ENCODE results near the gene CHN2.

CHN2 gene

GRCh38 chr7:29306319-29306991 lies 111.9 kb downstream of the CHN2 start:
- no peak overlapping the region for H3K4me3 ChIP-seq (ENCODE audit: low read length)
- H3K27me3 ChIP-seq (ENCODE audit: insufficient read depth, low read length), result no peaks in the 10 kb centered on the region
- H3K9ac ChIP-seq (ENCODE audit: low read depth, low read length), result no peak overlapping the region
- H3K9me3 ChIP-seq (ENCODE audit: insufficient read depth, low read depth, low read length), result no peaks in the 10 kb centered on the region
- H3K4me1 ChIP-seq (ENCODE audit: insufficient read depth, low read length), result peaks cover 23% of the 10 kb centered on the region; the same call in 1 of the 2 replicates
- no peak overlapping the region for H3K27ac ChIP-seq (ENCODE audit: low read length)
- H3K36me3 ChIP-seq (ENCODE audit: insufficient read depth, low read depth, low read length), result no peaks in the 10 kb centered on the region

DNA sequence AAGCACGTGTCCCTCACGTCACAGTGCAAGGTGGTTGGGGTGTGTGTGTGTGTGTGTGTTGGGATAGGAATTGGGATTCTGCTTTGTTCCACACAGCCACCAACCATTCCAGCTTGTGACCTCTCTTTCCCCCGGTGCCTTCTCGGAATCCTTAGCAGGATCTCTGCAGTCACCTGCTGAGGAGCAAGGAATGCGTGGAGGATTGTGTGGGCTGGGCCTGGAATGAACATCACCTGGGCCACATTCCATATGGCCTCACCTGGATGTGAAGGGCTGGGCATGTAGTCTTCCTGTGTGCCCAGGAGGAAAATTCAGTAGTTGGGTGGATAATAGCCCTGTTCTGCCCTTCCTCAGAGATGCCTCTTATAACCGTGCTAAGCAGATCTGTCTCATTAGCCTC lies 113.8 kb downstream of the CHN2 start:
- Histone ChIP-seq H3K4me3 (ENCODE audit: low read length) (no peak overlapping the region), H3K9ac (ENCODE audit: low read depth, low read length) (no peak overlapping the region), H3K27ac (ENCODE audit: low read length) (no peak overlapping the region), H3K27me3 (ENCODE audit: insufficient read depth, low read length) (no peaks in the 10 kb centered on the region), H3K36me3 (ENCODE audit: insufficient read depth, low read depth, low read length) (no peaks in the 10 kb centered on the region), H3K4me1 (ENCODE audit: insufficient read depth, low read length) (peaks cover 23% of the 10 kb centered on the region; the same call in 1 of the 2 replicates), H3K9me3 (ENCODE audit: insufficient read depth, low read depth, low read length) (no peaks in the 10 kb centered on the region)

- no peak overlapping the region for H3K4me3 ChIP-seq (ENCODE audit: low read length)
- no peaks in the 10 kb centered on the region for H3K36me3 ChIP-seq (ENCODE audit: insufficient read depth, low read depth, low read length)
- H3K9me3 ChIP-seq (ENCODE audit: insufficient read depth, low read depth, low read length), result no peaks in the 10 kb centered on the region
- no peak overlapping the region for H3K9ac ChIP-seq (ENCODE audit: low read depth, low read length)
- no peaks in the 10 kb centered on the region for H3K27me3 ChIP-seq (ENCODE audit: insufficient read depth, low read length)
- peaks cover 23% of the 10 kb centered on the region; the same call in 1 of the 2 replicates for H3K4me1 ChIP-seq (ENCODE audit: insufficient read depth, low read length)
- H3K27ac ChIP-seq (ENCODE audit: low read length), result no peak overlapping the region
Measured at GRCh38 chr7:29309041-29309854, 114.7 kb downstream of the CHN2 start.

GRCh38 chr7:29310625-29311024 lies 116.0 kb downstream of the CHN2 start:
- Histone ChIP-seq H3K9me3 (ENCODE audit: insufficient read depth, low read depth, low read length) (no peaks in the 10 kb centered on the region), H3K27ac (ENCODE audit: low read length) (no peak overlapping the region), H3K4me1 (ENCODE audit: insufficient read depth, low read length) (peaks cover 14% of the 10 kb centered on the region; the same call in 1 of the 2 replicates), H3K27me3 (ENCODE audit: insufficient read depth, low read length) (no peaks in the 10 kb centered on the region), H3K36me3 (ENCODE audit: insufficient read depth, low read depth, low read length) (no peaks in the 10 kb centered on the region), H3K4me3 (ENCODE audit: low read length) (no peak overlapping the region), H3K9ac (ENCODE audit: low read depth, low read length) (no peak overlapping the region)

DNA sequence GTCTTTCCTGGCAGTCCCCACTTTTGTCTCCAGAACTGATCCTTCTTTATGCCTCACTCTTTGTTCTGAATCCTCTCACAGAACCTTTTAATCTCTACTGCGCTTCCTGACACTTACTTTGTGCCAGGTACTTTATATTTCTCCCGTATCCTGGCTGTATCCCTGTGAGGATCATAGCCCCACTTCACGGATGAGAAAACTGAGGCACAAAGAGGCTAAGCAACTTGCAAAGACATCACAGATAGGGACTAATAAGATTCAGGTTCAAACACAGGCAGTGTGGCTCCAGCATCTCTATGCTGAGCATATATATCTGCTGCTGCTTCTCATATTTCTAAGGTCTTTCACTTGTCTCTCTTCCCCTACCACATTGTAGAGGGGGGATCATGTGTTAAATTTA lies 116.7 kb downstream of the CHN2 start:
- no peak overlapping the region for H3K4me3 ChIP-seq (ENCODE audit: low read length)
- peaks cover 8% of the 10 kb centered on the region; the same call in 1 of the 2 replicates for H3K4me1 ChIP-seq (ENCODE audit: insufficient read depth, low read length)
- no peaks in the 10 kb centered on the region for H3K9me3 ChIP-seq (ENCODE audit: insufficient read depth, low read depth, low read length)
- no peaks in the 10 kb centered on the region for H3K36me3 ChIP-seq (ENCODE audit: insufficient read depth, low read depth, low read length)
- no peak overlapping the region for H3K9ac ChIP-seq (ENCODE audit: low read depth, low read length)
- no peaks in the 10 kb centered on the region for H3K27me3 ChIP-seq (ENCODE audit: insufficient read depth, low read length)
- H3K27ac ChIP-seq (ENCODE audit: low read length), result no peak overlapping the region

DNA sequence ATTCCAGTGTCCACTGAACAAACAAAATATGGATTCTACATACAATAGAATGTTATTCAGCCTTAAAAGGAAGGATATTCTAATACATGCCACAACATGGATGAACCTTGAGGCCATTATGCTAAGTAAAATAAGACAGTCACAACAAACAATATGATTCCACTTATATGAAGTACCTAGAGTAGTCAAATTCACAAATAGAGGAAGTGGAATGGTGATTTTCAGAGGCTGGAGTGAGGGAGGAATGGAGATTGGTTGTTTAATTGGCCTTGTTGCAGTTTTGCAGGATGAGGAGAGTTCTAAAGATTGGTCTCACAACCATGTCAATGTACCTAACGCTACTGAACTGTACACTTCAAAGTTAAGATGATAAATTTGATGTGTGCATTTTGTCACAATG lies 119.6 kb downstream of the CHN2 start:
- Histone ChIP-seq H3K27ac (ENCODE audit: low read length) (no peak overlapping the region), H3K36me3 (ENCODE audit: insufficient read depth, low read depth, low read length) (no peaks in the 10 kb centered on the region), H3K27me3 (ENCODE audit: insufficient read depth, low read length) (no peaks in the 10 kb centered on the region), H3K4me1 (ENCODE audit: insufficient read depth, low read length) (no peaks in the 10 kb centered on the region; the same call in 1 of the 2 replicates), H3K9ac (ENCODE audit: low read depth, low read length) (no peak overlapping the region), H3K9me3 (ENCODE audit: insufficient read depth, low read depth, low read length) (no peaks in the 10 kb centered on the region), H3K4me3 (ENCODE audit: low read length) (no peak overlapping the region)

- H3K4me1 ChIP-seq (ENCODE audit: insufficient read depth, low read length), result peaks cover 9% of the 10 kb centered on the region; the same call in 1 of the 2 replicates
- no peak overlapping the region for H3K27ac ChIP-seq (ENCODE audit: low read length)
- no peaks in the 10 kb centered on the region for H3K27me3 ChIP-seq (ENCODE audit: insufficient read depth, low read length)
- H3K36me3 ChIP-seq (ENCODE audit: insufficient read depth, low read depth, low read length), result no peaks in the 10 kb centered on the region
- no peak overlapping the region for H3K4me3 ChIP-seq (ENCODE audit: low read length)
- no peaks in the 10 kb centered on the region for H3K9me3 ChIP-seq (ENCODE audit: insufficient read depth, low read depth, low read length)
- H3K9ac ChIP-seq (ENCODE audit: low read depth, low read length), result no peak overlapping the region
Measured at GRCh38 chr7:29315122-29315891, 120.7 kb downstream of the CHN2 start.

GRCh38 chr7:29315892-29316270 lies 121.3 kb downstream of the CHN2 start:
- no peaks in the 10 kb centered on the region for H3K27me3 ChIP-seq (ENCODE audit: insufficient read depth, low read length)
- no peaks in the 10 kb centered on the region for H3K9me3 ChIP-seq (ENCODE audit: insufficient read depth, low read depth, low read length)
- H3K4me1 ChIP-seq (ENCODE audit: insufficient read depth, low read length), result peaks cover 13% of the 10 kb centered on the region; the same call in 1 of the 2 replicates
- no peak overlapping the region for H3K4me3 ChIP-seq (ENCODE audit: low read length)
- no peaks in the 10 kb centered on the region for H3K36me3 ChIP-seq (ENCODE audit: insufficient read depth, low read depth, low read length)
- no peak overlapping the region for H3K27ac ChIP-seq (ENCODE audit: low read length)
- H3K9ac ChIP-seq (ENCODE audit: low read depth, low read length), result no peak overlapping the region

- Histone ChIP-seq H3K4me3 (ENCODE audit: low read length) (no peak overlapping the region), H3K9me3 (ENCODE audit: insufficient read depth, low read depth, low read length) (no peaks in the 10 kb centered on the region), H3K36me3 (ENCODE audit: insufficient read depth, low read depth, low read length) (no peaks in the 10 kb centered on the region), H3K9ac (ENCODE audit: low read depth, low read length) (no peak overlapping the region), H3K27me3 (ENCODE audit: insufficient read depth, low read length) (no peaks in the 10 kb centered on the region), H3K27ac (ENCODE audit: low read length) (no peak overlapping the region), H3K4me1 (ENCODE audit: insufficient read depth, low read length) (peaks cover 14% of the 10 kb centered on the region; the same call in 1 of the 2 replicates)
Measured at GRCh38 chr7:29316926-29317325, 122.4 kb downstream of the CHN2 start.

- no peak overlapping the region for H3K9ac ChIP-seq (ENCODE audit: low read depth, low read length)
Measured at GRCh38 chr7:29318853-29319718, 124.5 kb downstream of the CHN2 start.

More at GRCh38 chr7:29318853-29319718, 124.5 kb downstream of the CHN2 start:
- Histone ChIP-seq H3K27me3 (ENCODE audit: insufficient read depth, low read length) (no peaks in the 10 kb centered on the region), H3K4me3 (ENCODE audit: low read length) (no peak overlapping the region), H3K4me1 (ENCODE audit: insufficient read depth, low read length) (peaks cover 17% of the 10 kb centered on the region; the same call in 1 of the 2 replicates), H3K27ac (ENCODE audit: low read length) (no peak overlapping the region), H3K36me3 (ENCODE audit: insufficient read depth, low read depth, low read length) (no peaks in the 10 kb centered on the region), H3K9me3 (ENCODE audit: insufficient read depth, low read depth, low read length) (no peaks in the 10 kb centered on the region)
